ENCODE results near the gene CHI3L2.

The CHI3L2 gene

DNA sequence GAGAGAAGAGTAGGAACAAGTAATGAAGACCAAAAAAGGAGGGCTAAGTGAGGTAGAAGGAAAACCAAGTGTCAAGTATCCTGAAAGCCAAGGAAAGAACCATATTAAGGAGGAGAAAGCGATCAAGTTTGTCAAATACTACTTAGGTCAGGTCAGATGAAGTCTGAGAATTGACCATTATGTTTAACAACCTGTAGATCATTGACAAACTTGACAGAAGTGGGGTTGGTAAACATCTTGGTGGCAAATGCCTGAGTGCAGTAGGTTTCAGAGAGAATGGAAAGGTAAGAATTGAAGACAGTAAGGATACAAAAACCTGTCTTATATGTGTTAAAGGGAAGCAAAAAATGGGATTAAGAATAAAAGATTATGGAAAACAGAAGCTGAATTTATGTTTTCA lies 59.4 kb downstream of the CHI3L2 start:
- in situ Hi-C loops (cut with HindIII; ENCODE audit: low sequenced_read_pairs) = loop anchor here (5.0 kb wide), 1 partner anchor 50 kb away; no protein-coding TSS in a partner anchor

DNA sequence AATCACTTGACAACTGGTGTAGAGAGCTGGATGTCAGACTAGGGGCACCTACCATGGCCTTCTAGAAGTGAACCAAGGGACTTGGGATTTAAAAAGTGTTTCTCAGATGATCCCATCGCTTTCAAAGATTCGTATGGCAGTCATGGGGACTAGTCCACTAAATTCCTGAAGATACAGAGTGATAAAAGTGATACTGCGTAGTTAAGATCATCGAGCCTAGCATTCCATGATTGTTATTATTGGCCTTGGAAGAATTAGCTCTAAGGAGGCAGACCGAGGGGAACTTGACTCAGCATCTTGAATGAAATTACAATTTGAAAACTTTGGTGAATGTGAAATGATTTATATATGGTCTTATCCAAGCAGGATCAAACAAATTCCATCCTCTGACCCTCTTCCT lies 61.9 kb downstream of the CHI3L2 start:
- in situ Hi-C loops (cut with HindIII; ENCODE audit: low sequenced_read_pairs) = loop anchor here (5.0 kb wide), 1 partner anchor 52 kb away; no protein-coding TSS in a partner anchor

DNA sequence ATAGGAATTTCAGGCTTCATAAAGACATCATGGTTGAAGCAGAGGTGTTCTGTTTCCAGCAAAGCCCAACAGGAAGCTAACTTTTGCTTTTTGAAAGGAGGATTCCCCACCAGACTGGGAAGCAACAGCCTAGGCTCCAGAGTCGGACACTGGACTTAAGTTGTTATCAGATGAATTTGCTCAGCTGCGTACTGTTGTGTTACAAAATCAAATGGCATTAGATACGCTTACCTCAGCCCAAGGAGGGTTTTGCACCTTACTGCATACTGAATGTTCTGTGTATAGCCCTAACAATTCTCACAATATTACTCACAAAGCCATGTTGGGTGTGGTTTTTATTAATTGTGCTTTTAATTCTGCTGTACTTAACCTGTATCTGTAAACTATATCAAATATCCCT lies 62.6 kb downstream of the CHI3L2 start:
- in situ Hi-C loops (cut with HindIII; ENCODE audit: low sequenced_read_pairs) = no loop called here

DNA sequence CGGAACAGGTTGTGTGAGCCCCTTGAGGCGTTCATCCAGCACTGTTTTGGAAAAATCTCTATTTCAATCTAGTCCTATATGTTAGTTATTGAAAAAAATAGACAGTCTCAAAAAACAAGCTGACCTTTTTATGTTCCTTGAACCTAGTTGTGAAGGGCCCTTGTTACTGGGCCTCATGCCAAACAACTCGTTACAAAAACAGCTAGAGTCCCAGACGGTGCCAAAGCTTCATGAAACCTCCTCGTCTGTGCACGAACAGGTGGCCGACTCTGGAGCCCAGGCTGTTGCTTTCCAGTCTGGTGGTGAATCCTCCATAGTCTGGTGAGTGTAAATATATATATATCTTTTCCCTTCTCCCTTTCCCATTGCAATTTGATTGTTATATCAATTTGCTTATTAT lies 63.1 kb downstream of the CHI3L2 start, which contains the start of gene CHIA:
Gene CHIA (plus strand): TSS at position 222 of the 400 bp plus-strand sequence. CDS start 19,617 bp downstream, outside the sequence.
- in situ Hi-C loops (cut with HindIII; ENCODE audit: low sequenced_read_pairs) = no loop called here

All from endothelial cell of hepatic sinusoid (primary cell).